K562 (cell line): ENCODE data around the gene RHBDD1. TPM values are rescaled to one million over a fixed set of nuclear protein-coding genes. Genes with fewer than 3 reads are reported as not detected.

Experiments
- CBX5 ChIP-seq: IDR thresholded peaks from 2 replicates; pipeline ENCODE4 v1.6.1; 2014; ENCODE audit warnings: low read depth, borderline replicate concordance
- CHD1 ChIP-seq: fragments of 200-600 bp; sonication (generic); IDR thresholded peaks from one replicate; pipeline ENCODE4 v1.6.1; 2012; ENCODE audit warnings: mild to moderate bottlenecking, moderate library complexity, low read length, inconsistent platforms
- CHD4 ChIP-seq: fragments of 200-600 bp; sonication (generic); IDR thresholded peaks from 3 replicates; pipeline ENCODE4 v1.6.1; 2012; ENCODE audit warnings: low read depth, mild to moderate bottlenecking, mixed read lengths, low read length, inconsistent platforms; ENCODE audit not compliant: insufficient read depth, insufficient replicate concordance, poor library complexity, severe bottlenecking
- E2F3 ChIP-seq: fragments of 250-450 bp; sonication (Bioruptor Pico); IDR thresholded peaks from 2 replicates; pipeline ENCODE4 v1.4.0; 2020; ENCODE audit warnings: mild to moderate bottlenecking
- EHMT2 ChIP-seq: fragments of 450-650 bp; IDR thresholded peaks from 2 replicates; pipeline ENCODE4 v1.6.1; 2018; ENCODE audit warnings: antibody characterized with exemption
- GTF2E2 ChIP-seq: fragments of 200-800 bp; sonication (Bioruptor generic); IDR thresholded peaks from 2 replicates; pipeline ENCODE4 v1.6.1; 2016; ENCODE audit warnings: missing genetic modification characterization, missing compliant biosample characterization
- HDGF ChIP-seq: fragments of 450-650 bp; IDR thresholded peaks from 2 replicates; pipeline ENCODE4 v1.6.1; 2016
- HES1 ChIP-seq: fragments of 450-650 bp; IDR thresholded peaks from 2 replicates; pipeline ENCODE4 v1.6.1; 2016; ENCODE audit warnings: low read depth, mild to moderate bottlenecking, moderate library complexity
- HEY1 ChIP-seq: fragments of 250-450 bp; sonication (Bioruptor Pico); IDR thresholded peaks from 2 replicates; pipeline ENCODE4 v1.5.0; 2020; ENCODE audit warnings: mild to moderate bottlenecking, moderate library complexity, borderline replicate concordance
- KDM1A ChIP-seq, 2 experiments: fragments of 450-650 bp; IDR thresholded peaks; 2 replicates each; pipeline ENCODE4 v1.6.1; 2016; ENCODE audit warnings: mild to moderate bottlenecking in 2 of 2
- MTF1 ChIP-seq: fragments of 250-450 bp; sonication (Bioruptor Pico); IDR thresholded peaks from 2 replicates; pipeline ENCODE4 v1.9.0; 2021; ENCODE audit warnings: moderate library complexity, mild to moderate bottlenecking, inconsistent platforms, borderline replicate concordance
- MXD1 ChIP-seq: fragments of 250-450 bp; sonication (Bioruptor Pico); IDR thresholded peaks from 2 replicates; pipeline ENCODE4 v1.8.0; 2021; ENCODE audit warnings: borderline replicate concordance, mild to moderate bottlenecking, moderate library complexity; ENCODE audit not compliant: poor library complexity, severe bottlenecking
- MYBL2 ChIP-seq, 2 experiments: fragments of 450-650 bp in 1 of 2; sonication (generic) in 1 of 2; formaldehyde crosslinking in 1 of 2; IDR thresholded peaks; 2 replicates each; pipeline versions ENCODE4 v1.6.1 to v1.8.1; 2017 to 2022; ENCODE audit warnings: borderline replicate concordance in 1 of 2, inconsistent platforms in 1 of 2, low read depth in 1 of 2, mild to moderate bottlenecking in 1 of 2, missing genetic modification reagents in 1 of 2, moderate library complexity in 1 of 2
- OTX1 ChIP-seq: fragments of 450-650 bp; formaldehyde crosslinking; IDR thresholded peaks from 2 replicates; pipeline ENCODE4 v1.4.0; 2022; ENCODE audit warnings: mild to moderate bottlenecking
- RBM17 ChIP-seq: fragments of 200-400 bp; formaldehyde crosslinking; IDR thresholded peaks from 2 replicates; pipeline ENCODE4 v1.6.1; 2017; ENCODE audit warnings: low read depth, mild to moderate bottlenecking, low read length, borderline replicate concordance
- RFX5 ChIP-seq: IDR thresholded peaks from 2 replicates; pipeline ENCODE4 v1.6.1; 2011; ENCODE audit warnings: low read depth, mild to moderate bottlenecking, improper control_type of control experiment, low read length
- SAFB2 ChIP-seq: fragments of 200-400 bp; formaldehyde crosslinking; IDR thresholded peaks from 2 replicates; pipeline ENCODE4 v1.6.1; 2018; ENCODE audit warnings: borderline replicate concordance, low read length, low read depth, moderate library complexity; ENCODE audit not compliant: severe bottlenecking
- SMARCA5 ChIP-seq: fragments of 450-650 bp; IDR thresholded peaks from 2 replicates; pipeline ENCODE4 v1.6.1; 2016
- SRSF1 ChIP-seq: fragments of 200-400 bp; formaldehyde crosslinking; IDR thresholded peaks from 2 replicates; pipeline ENCODE4 v1.6.1; 2017; ENCODE audit warnings: mild to moderate bottlenecking, low read depth, low read length, moderate library complexity
- SRSF3 ChIP-seq: fragments of 200-400 bp; formaldehyde crosslinking; IDR thresholded peaks from 2 replicates; pipeline ENCODE4 v1.6.1; 2016; ENCODE audit warnings: mild to moderate bottlenecking, low read length, moderate library complexity; ENCODE audit not compliant: insufficient read depth
- TAF1 ChIP-seq: IDR thresholded peaks from 2 replicates; pipeline ENCODE4 v1.6.1; 2011; ENCODE audit warnings: mild to moderate bottlenecking, low read length, moderate library complexity; ENCODE audit not compliant: insufficient read depth, control insufficient read depth, severe bottlenecking; ENCODE audit errors: extremely low read depth
- TSHZ1 ChIP-seq: fragments of 250-450 bp; sonication (Bioruptor Pico); IDR thresholded peaks from 2 replicates; pipeline ENCODE4 v1.4.0; 2020; ENCODE audit warnings: mild to moderate bottlenecking, moderate library complexity
- ZNF140 ChIP-seq: fragments of 250-450 bp; sonication (Bioruptor Pico); IDR thresholded peaks from 2 replicates; pipeline ENCODE4 v1.8.0; 2021; ENCODE audit warnings: moderate library complexity, mild to moderate bottlenecking, inconsistent platforms
- ZNF197 ChIP-seq: fragments of 200-800 bp; sonication (Bioruptor generic); IDR thresholded peaks from 2 replicates; pipeline ENCODE4 v1.6.1; 2016; ENCODE audit warnings: low read depth, missing genetic modification characterization, missing compliant biosample characterization
- polyA plus RNA-seq, 8 experiments: library from polyadenylated mRNA; depleted of rRNA in 4 of 8; stranded (reverse) in 5 of 8; unstranded in 3 of 8; fragments of >200 nt; fragmentation: Nextera tagmentation in 2 of 8; fragmentation: Illumina TruSeq in 1 of 8; extraction: Ambion mirVana in 2 of 8; extraction: Trizol in 1 of 8; gene quantifications; 2 replicates each; pipeline versions ENCODE4 v1.2.1 to v1.2.3, GENCODE V29; 2011 to 2014; ENCODE audit warnings: inconsistent platforms in 1 of 8, missing spikeins in 1 of 8
- total RNA-seq, 7 experiments: library from RNA; depleted of rRNA in 6 of 7; stranded (reverse); fragments of >200 nt in 6 of 7; fragmentation: Illumina TruSeq in 2 of 7; extraction: Trizol in 2 of 7; gene quantifications; 2 replicates each; pipeline versions ENCODE4 v1.2.1 to v1.2.3, GENCODE V29; 2011 to 2021; ENCODE audit warnings: low replicate concordance in 1 of 7

The RHBDD1 gene
- total and polyA plus RNA-seq, 9 of the 15 experiments (the other 6 are each of a cell fraction or from before 2014, with no cell fraction given): 4.8 to 34.8 (median 15.6) TPM

GRCh38 chr2:226835796-226836547, at the start of gene RHBDD1 (continued):
- no peak for TF ChIP-seq KDM1A (IDR thresholded peaks at IDR 0.05)
- TF ChIP-seq ZNF197 (CRISPR knock-in tag): no peak
- TF ChIP-seq CHD4: no peak
- TF ChIP-seq E2F3: no peak
- TF ChIP-seq ZNF140 (CRISPR knock-in tag): no peak
- TF ChIP-seq EHMT2: no peak
- no peak for TF ChIP-seq CHD1
- TF ChIP-seq CBX5: no peak
- no peak for TF ChIP-seq RBM17
- TF ChIP-seq RFX5: no peak
- no peak for TF ChIP-seq SAFB2
- TF ChIP-seq SMARCA5: no peak
- no peak for TF ChIP-seq MYBL2 (IDR thresholded peaks at IDR 0.05; ENCODE audit: low read depth)
- TF ChIP-seq MYBL2 (CRISPR knock-in tag; IDR thresholded peaks at IDR 0.05; ENCODE audit: borderline replicate concordance): no peak
- no peak for TF ChIP-seq HDGF
- TF ChIP-seq TSHZ1 (CRISPR knock-in tag): no peak
- TF ChIP-seq HEY1: no peak
- TF ChIP-seq OTX1 (CRISPR knock-in tag): no peak
- TF ChIP-seq SRSF3: no peak
- no peak for TF ChIP-seq SRSF1
- peak; percentile 64 for TF ChIP-seq TAF1
- TF ChIP-seq MXD1 (CRISPR knock-in tag): no peak
- no peak for TF ChIP-seq HES1
- TF ChIP-seq MTF1 (CRISPR knock-in tag): 0 out of 2 replicates have a peak, but pooled peaks have one; percentile 8
- TF ChIP-seq GTF2E2 (tag): peak; percentile 53; the same call in 1 of the 2 replicates
